ENCODE results near the gene ST8SIA5.

ST8SIA5 gene

GRCh38 chr18:46656326-46657114 is 100.3 kb downstream of the ST8SIA5 start:
- no peak overlapping the region for H3K4me3 Mint-ChIP-seq
- H3K36me3 Mint-ChIP-seq (ENCODE audit: low read depth): no peaks in the 10 kb centered on the region
- H3K27me3 Mint-ChIP-seq (ENCODE audit: low read depth): peaks cover 12% of the 10 kb centered on the region
- no peak overlapping the region for H3K27ac Mint-ChIP-seq
- H3K4me1 Mint-ChIP-seq (ENCODE audit: low read depth): no peaks in the 10 kb centered on the region
- no peaks in the 10 kb centered on the region for H3K9me3 Mint-ChIP-seq

DNA sequence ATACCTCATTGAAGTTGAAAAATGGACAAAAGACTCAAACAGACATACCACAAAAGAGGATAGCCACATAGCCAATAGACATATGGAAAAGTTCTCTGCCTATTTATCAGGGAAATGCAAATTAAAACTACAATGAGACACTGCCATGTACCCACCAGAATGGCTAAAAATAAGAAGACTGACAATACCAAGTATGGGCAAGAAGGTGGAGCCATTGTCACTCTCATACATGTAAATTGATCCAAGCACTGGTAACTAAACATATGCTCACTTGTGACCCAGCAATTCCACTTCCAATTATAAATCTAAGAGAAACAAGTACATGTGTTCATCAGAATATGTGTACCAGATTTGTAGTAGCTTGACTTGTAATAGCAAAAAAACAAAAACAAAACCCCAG is 104.5 kb downstream of the ST8SIA5 start:
- Mint-ChIP-seq H3K4me3 (no peak overlapping the region), H3K4me1 (ENCODE audit: low read depth) (no peaks in the 10 kb centered on the region), H3K9me3 (no peaks in the 10 kb centered on the region), H3K27me3 (ENCODE audit: low read depth) (peaks cover 23% of the 10 kb centered on the region), H3K27ac (no peak overlapping the region), H3K36me3 (ENCODE audit: low read depth) (no peaks in the 10 kb centered on the region)

GRCh38 chr18:46650681-46651080 is 106.2 kb downstream of the ST8SIA5 start:
- peaks cover 23% of the 10 kb centered on the region for H3K27me3 Mint-ChIP-seq (ENCODE audit: low read depth)
- H3K9me3 Mint-ChIP-seq: no peaks in the 10 kb centered on the region
- no peak overlapping the region for H3K27ac Mint-ChIP-seq
- H3K36me3 Mint-ChIP-seq (ENCODE audit: low read depth): no peaks in the 10 kb centered on the region
- no peak overlapping the region for H3K4me3 Mint-ChIP-seq
- H3K4me1 Mint-ChIP-seq (ENCODE audit: low read depth): no peaks in the 10 kb centered on the region

- no peaks in the 10 kb centered on the region for H3K9me3 Mint-ChIP-seq
- no peaks in the 10 kb centered on the region for H3K36me3 Mint-ChIP-seq (ENCODE audit: low read depth)
- no peak overlapping the region for H3K27ac Mint-ChIP-seq
- no peaks in the 10 kb centered on the region for H3K4me1 Mint-ChIP-seq (ENCODE audit: low read depth)
- peaks cover 23% of the 10 kb centered on the region for H3K27me3 Mint-ChIP-seq (ENCODE audit: low read depth)
- H3K4me3 Mint-ChIP-seq: no peak overlapping the region
Measured at GRCh38 chr18:46649071-46649862, 107.6 kb downstream of the ST8SIA5 start.

DNA sequence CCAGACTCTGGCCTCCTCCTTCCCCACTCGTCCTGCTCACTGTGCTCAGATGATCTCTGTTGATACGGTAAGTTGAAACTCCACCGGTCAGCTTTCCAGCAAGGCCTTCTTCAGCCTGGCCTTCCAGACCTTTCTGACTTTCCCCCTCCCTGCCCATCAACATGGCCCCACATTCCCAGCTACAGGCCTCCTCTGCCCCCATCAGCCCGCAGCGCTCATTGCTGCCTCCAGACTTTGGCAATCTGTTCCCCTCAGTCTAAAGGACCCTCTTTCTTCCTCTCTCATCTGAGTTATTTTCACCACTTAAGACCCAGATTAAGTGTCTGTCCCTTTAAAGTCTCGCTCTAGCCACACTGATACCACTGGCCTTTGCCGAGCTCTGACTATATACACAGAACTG is 110.4 kb downstream of the ST8SIA5 start:
- H3K36me3 Mint-ChIP-seq (ENCODE audit: low read depth): no peaks in the 10 kb centered on the region
- H3K4me1 Mint-ChIP-seq (ENCODE audit: low read depth): no peaks in the 10 kb centered on the region
- H3K27me3 Mint-ChIP-seq (ENCODE audit: low read depth): peaks cover 17% of the 10 kb centered on the region
- H3K27ac Mint-ChIP-seq: no peak overlapping the region
- H3K9me3 Mint-ChIP-seq: no peaks in the 10 kb centered on the region
- H3K4me3 Mint-ChIP-seq: no peak overlapping the region

- no peak overlapping the region for H3K4me3 Mint-ChIP-seq
- peaks cover 11% of the 10 kb centered on the region for H3K27me3 Mint-ChIP-seq (ENCODE audit: low read depth)
- H3K36me3 Mint-ChIP-seq (ENCODE audit: low read depth): no peaks in the 10 kb centered on the region
- H3K4me1 Mint-ChIP-seq (ENCODE audit: low read depth): no peaks in the 10 kb centered on the region
- H3K27ac Mint-ChIP-seq: no peak overlapping the region
- no peaks in the 10 kb centered on the region for H3K9me3 Mint-ChIP-seq
Measured at GRCh38 chr18:46642561-46642960, 114.3 kb downstream of the ST8SIA5 start.

GRCh38 chr18:46641917-46642316 is 114.9 kb downstream of the ST8SIA5 start:
- no peak overlapping the region for H3K27ac Mint-ChIP-seq
- H3K9me3 Mint-ChIP-seq: no peaks in the 10 kb centered on the region
- no peaks in the 10 kb centered on the region for H3K4me1 Mint-ChIP-seq (ENCODE audit: low read depth)
- no peak overlapping the region for H3K4me3 Mint-ChIP-seq
- peaks cover 15% of the 10 kb centered on the region for H3K27me3 Mint-ChIP-seq (ENCODE audit: low read depth)
- no peaks in the 10 kb centered on the region for H3K36me3 Mint-ChIP-seq (ENCODE audit: low read depth)

GRCh38 chr18:46639386-46639785 is 117.5 kb downstream of the ST8SIA5 start:
- Mint-ChIP-seq H3K9me3 (no peaks in the 10 kb centered on the region), H3K36me3 (ENCODE audit: low read depth) (no peaks in the 10 kb centered on the region), H3K4me3 (no peak overlapping the region), H3K27ac (no peak overlapping the region), H3K27me3 (ENCODE audit: low read depth) (peaks cover 19% of the 10 kb centered on the region), H3K4me1 (ENCODE audit: low read depth) (no peaks in the 10 kb centered on the region)

- peaks cover 3% of the 10 kb centered on the region for H3K9me3 Mint-ChIP-seq
- H3K4me1 Mint-ChIP-seq (ENCODE audit: low read depth): no peaks in the 10 kb centered on the region
- H3K27me3 Mint-ChIP-seq (ENCODE audit: low read depth): peaks cover 19% of the 10 kb centered on the region
- H3K27ac Mint-ChIP-seq: no peak overlapping the region
- H3K36me3 Mint-ChIP-seq (ENCODE audit: low read depth): no peaks in the 10 kb centered on the region
- no peak overlapping the region for H3K4me3 Mint-ChIP-seq
Measured at GRCh38 chr18:46636040-46636630, 120.7 kb downstream of the ST8SIA5 start.

DNA sequence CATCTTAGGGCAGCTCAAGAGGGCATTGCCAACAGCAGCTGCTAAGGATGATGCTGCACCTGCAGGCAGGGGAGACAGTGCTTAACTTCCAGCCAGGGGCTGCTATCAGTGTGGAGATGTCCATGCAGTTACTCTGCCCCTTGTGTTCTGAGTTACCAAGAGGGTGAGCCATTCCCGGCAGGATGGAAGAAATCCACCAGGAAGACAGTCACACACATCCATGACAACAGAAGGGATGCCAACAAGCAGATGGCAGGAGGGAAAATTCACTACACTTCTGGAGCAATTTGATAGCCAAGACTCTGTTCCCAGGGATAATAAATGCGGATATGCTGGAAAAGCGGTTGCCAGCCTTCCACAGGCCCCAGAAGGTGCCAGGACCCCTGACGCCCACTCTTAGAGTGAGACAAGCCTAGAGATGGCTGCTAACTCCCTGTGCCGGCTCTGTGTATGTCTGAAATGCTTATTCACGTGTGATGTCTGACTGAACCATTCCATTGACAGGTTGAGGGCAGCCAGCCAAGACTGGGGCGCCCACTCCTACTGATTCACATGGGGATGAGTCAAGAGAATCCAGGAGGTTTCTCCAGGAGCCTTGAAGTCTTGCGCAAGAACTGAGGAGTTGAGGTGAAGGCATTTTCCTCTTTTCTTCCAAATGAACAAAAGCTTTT is 124.3 kb downstream of the ST8SIA5 start:
- Mint-ChIP-seq H3K27me3 (ENCODE audit: low read depth) (peaks cover 19% of the 10 kb centered on the region), H3K36me3 (ENCODE audit: low read depth) (no peaks in the 10 kb centered on the region), H3K27ac (no peak overlapping the region), H3K4me1 (ENCODE audit: low read depth) (peaks cover 6% of the 10 kb centered on the region), H3K4me3 (no peak overlapping the region), H3K9me3 (peaks cover 7% of the 10 kb centered on the region)

DNA sequence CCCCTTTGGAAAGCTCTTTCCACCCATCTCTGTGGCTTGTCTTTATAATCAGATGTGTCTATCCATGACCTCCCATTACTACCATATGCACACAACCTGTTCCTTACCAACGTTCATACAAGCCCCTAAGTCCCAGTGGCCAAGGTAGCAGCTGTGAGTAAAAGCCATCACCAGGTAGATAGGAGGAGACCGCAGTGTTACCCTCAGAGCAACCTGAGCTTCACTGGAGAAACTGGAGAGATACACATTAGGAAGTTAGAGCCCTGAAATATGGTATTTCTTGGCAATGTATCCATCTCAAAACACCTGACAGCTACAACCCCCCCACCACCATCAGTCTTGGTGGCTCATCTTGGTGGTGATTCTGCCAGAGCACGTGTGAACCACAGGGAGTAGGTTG is 125.9 kb downstream of the ST8SIA5 start:
- Mint-ChIP-seq H3K4me3 (no peak overlapping the region), H3K4me1 (ENCODE audit: low read depth) (peaks cover 6% of the 10 kb centered on the region), H3K9me3 (peaks cover 7% of the 10 kb centered on the region), H3K27me3 (ENCODE audit: low read depth) (peaks cover 22% of the 10 kb centered on the region), H3K27ac (no peak overlapping the region), H3K36me3 (ENCODE audit: low read depth) (no peaks in the 10 kb centered on the region)

- no peak overlapping the region for H3K4me3 Mint-ChIP-seq
- H3K27ac Mint-ChIP-seq: no peak overlapping the region
- peaks cover 7% of the 10 kb centered on the region for H3K9me3 Mint-ChIP-seq
- peaks cover 6% of the 10 kb centered on the region for H3K4me1 Mint-ChIP-seq (ENCODE audit: low read depth)
- peaks cover 22% of the 10 kb centered on the region for H3K27me3 Mint-ChIP-seq (ENCODE audit: low read depth)
- H3K36me3 Mint-ChIP-seq (ENCODE audit: low read depth): no peaks in the 10 kb centered on the region
Measured at GRCh38 chr18:46630160-46630559, 126.7 kb downstream of the ST8SIA5 start.

DNA sequence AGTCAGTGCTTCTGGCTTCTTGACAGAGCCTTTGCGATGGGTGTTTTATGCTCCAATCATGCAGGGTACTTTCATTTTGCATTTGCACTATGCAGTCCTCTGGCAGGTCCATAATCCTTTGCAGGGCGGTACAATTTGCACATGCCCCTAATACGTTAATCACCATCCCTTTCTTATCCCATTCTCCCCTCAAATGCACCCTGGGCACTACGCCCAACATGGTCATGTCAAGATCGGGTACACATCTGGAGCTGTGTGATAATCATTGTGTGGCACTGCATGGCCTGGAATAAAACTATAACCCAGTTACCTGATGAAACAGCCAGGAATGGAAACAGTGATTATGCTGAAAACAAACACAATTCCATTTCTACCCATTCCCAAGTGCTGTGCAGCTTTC is 127.5 kb downstream of the ST8SIA5 start:
- peaks cover 4% of the 10 kb centered on the region for H3K36me3 Mint-ChIP-seq (ENCODE audit: low read depth)

DNA sequence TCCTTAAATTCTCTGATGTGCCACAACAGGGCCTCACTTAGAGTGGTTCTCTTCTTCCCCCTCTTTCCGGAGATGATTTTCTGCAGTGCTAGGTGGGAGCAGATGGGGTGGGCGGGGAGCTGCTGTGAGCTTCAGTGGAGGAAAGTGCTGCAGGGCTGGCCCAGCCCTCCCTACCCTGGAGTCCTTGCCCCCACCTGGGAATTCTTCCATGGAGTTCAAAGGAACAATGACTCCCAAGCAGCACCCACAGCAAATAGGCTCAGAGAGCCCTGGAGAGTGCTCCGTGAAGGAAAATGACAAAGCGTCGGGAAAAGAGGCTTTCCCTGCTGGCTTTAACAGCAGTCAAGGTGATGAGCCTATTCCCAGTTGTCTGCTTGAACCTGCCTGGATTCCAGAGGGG is 128.6 kb downstream of the ST8SIA5 start:
- H3K9me3 Mint-ChIP-seq: peaks cover 7% of the 10 kb centered on the region
- H3K36me3 Mint-ChIP-seq (ENCODE audit: low read depth): peaks cover 4% of the 10 kb centered on the region
- no peak overlapping the region for H3K4me3 Mint-ChIP-seq
- peaks cover 20% of the 10 kb centered on the region for H3K4me1 Mint-ChIP-seq (ENCODE audit: low read depth)
- H3K27ac Mint-ChIP-seq: no peak overlapping the region
- peaks cover 14% of the 10 kb centered on the region for H3K27me3 Mint-ChIP-seq (ENCODE audit: low read depth)

More for the DNA sequence above, 127.5 kb downstream of the ST8SIA5 start:
- Mint-ChIP-seq H3K27me3 (ENCODE audit: low read depth) (peaks cover 18% of the 10 kb centered on the region), H3K27ac (no peak overlapping the region), H3K4me1 (ENCODE audit: low read depth) (peaks cover 11% of the 10 kb centered on the region), H3K4me3 (no peak overlapping the region), H3K9me3 (peaks cover 7% of the 10 kb centered on the region)

Measured in T-helper 1 cell treated with Interleukin-12 subunit alpha and Interleukin-12 subunit beta and Interleukin-4 antibody, amounts not matched to agents 30 μg/mL and 1 μg/mL, for 36 hours (primary cell).